OCI-LY1 (cell line): ENCODE measurements around the gene SMPD1.

Experiments
- H2AFZ ChIP-seq: fragments of 200-600 bp; sonication (generic), shearing (Covaris generic); 2 replicates; pipeline ENCODE4 v1.6.0; 2014; ENCODE audit warnings: antibody characterized with exemption, mild to moderate bottlenecking, low read length
- H3F3A ChIP-seq: fragments of 200-600 bp; sonication (generic), shearing (Covaris generic); 2 replicates; pipeline ENCODE4 v1.6.0; 2014; ENCODE audit warnings: mild to moderate bottlenecking, antibody characterized with exemption, low read length, moderate library complexity; ENCODE audit not compliant: insufficient read depth
- H3K27ac ChIP-seq: fragments of 200-600 bp; sonication (generic); 2 replicates; pipeline ENCODE4 v1.5.1; 2014; ENCODE audit warnings: low read length, mixed run types, mild to moderate bottlenecking, low read depth; ENCODE audit not compliant: poor library complexity, severe bottlenecking
- H3K27me3 ChIP-seq: fragments of 200-600 bp; sonication (generic); 2 replicates; pipeline ENCODE4 v1.6.0; 2014; ENCODE audit warnings: antibody characterized with exemption, mild to moderate bottlenecking, low read length, moderate library complexity; ENCODE audit not compliant: insufficient read depth
- H3K36me3 ChIP-seq: fragments of 200-600 bp; sonication (generic); 2 replicates; pipeline ENCODE4 v1.6.1; 2014; ENCODE audit warnings: mild to moderate bottlenecking, antibody characterized with exemption, low read length, moderate library complexity, mixed read lengths; ENCODE audit not compliant: insufficient read depth
- H3K4me1 ChIP-seq: fragments of 200-600 bp; sonication (generic); 2 replicates; pipeline ENCODE4 v1.5.1; 2014; ENCODE audit warnings: mild to moderate bottlenecking, low read length, moderate library complexity; ENCODE audit not compliant: insufficient read depth, severe bottlenecking
- H3K4me2 ChIP-seq: fragments of 200-600 bp; sonication (generic), shearing (Covaris generic); 2 replicates; pipeline ENCODE4 v1.6.1; 2014; ENCODE audit warnings: low read length
- H3K4me3 ChIP-seq: fragments of 200-600 bp; sonication (generic); 2 replicates; pipeline ENCODE4 v1.5.1; 2014; ENCODE audit warnings: low read length, low read depth, mild to moderate bottlenecking, mixed read lengths; ENCODE audit not compliant: poor library complexity, severe bottlenecking
- H3K79me2 ChIP-seq: fragments of 200-600 bp; shearing (Covaris generic); 2 replicates; pipeline ENCODE4 v1.6.1; 2016; ENCODE audit warnings: mixed run types, low read length, mixed read lengths; ENCODE audit not compliant: insufficient read depth
- H3K9ac ChIP-seq: fragments of 200-600 bp; sonication (generic), shearing (Covaris generic); 2 replicates; pipeline ENCODE4 v1.6.1; 2014; ENCODE audit warnings: mild to moderate bottlenecking, low read length, mixed read lengths
- H3K9me2 ChIP-seq: fragments of 200-600 bp; sonication (generic), shearing (Covaris generic); 2 replicates; pipeline ENCODE4 v1.6.1; 2014; ENCODE audit warnings: low read depth, mild to moderate bottlenecking, low read length, mixed read lengths
- H3K9me3 ChIP-seq: fragments of 200-600 bp; shearing (Covaris generic); 2 replicates; pipeline ENCODE4 v1.6.1; 2014; ENCODE audit warnings: low read length, mixed read lengths
- H4K20me1 ChIP-seq: fragments of 200-600 bp; sonication (generic), shearing (Covaris generic); 2 replicates; pipeline ENCODE4 v1.6.0; 2016; ENCODE audit warnings: mild to moderate bottlenecking, low read length; ENCODE audit not compliant: insufficient read depth
- EZH2 ChIP-seq: fragments of 200-600 bp; sonication (generic), shearing (Covaris generic); IDR thresholded peaks from 2 replicates; pipeline ENCODE4 v1.8.0; 2017; ENCODE audit warnings: borderline replicate concordance, mixed run types, mild to moderate bottlenecking, antibody characterized with exemption, low read length, moderate library complexity, mixed read lengths
- TF ChIP-seq, protein P1 (sequence below): fragments of 200-600 bp; sonication (generic), shearing (Covaris generic); IDR thresholded peaks from 2 replicates; pipeline ENCODE4 v1.5.1; 2017; ENCODE audit warnings: mild to moderate bottlenecking, antibody characterized with exemption, low read length, moderate library complexity, mixed read lengths

SMPD1 gene

DNA sequence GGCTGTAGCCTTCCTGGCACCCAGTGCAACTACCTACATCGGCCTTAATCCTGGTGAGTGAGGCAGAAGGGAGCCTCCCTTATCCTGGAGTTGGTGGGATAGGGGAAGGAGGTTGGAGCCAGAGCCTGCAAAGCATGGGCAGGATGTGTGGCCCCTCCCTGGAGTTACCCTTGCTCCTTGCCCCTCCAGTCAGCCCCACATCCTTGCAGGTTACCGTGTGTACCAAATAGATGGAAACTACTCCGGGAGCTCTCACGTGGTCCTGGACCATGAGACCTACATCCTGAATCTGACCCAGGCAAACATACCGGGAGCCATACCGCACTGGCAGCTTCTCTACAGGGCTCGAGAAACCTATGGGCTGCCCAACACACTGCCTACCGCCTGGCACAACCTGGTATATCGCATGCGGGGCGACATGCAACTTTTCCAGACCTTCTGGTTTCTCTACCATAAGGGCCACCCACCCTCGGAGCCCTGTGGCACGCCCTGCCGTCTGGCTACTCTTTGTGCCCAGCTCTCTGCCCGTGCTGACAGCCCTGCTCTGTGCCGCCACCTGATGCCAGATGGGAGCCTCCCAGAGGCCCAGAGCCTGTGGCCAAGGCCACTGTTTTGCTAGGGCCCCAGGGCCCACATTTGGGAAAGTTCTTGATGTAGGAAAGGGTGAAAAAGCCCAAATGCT is 3.9 kb downstream of the SMPD1 start:
- no peaks in the 10 kb centered on the region for H3K27me3 ChIP-seq
- no peaks in the 10 kb centered on the region for H3K36me3 ChIP-seq
- H3K4me3 ChIP-seq = no peak overlapping the region
- H3K9me2 ChIP-seq = no peaks in the 10 kb centered on the region
- no peaks in the 10 kb centered on the region for H3K79me2 ChIP-seq
- H3F3A ChIP-seq = no peaks in the 10 kb centered on the region
- H2AFZ ChIP-seq = no peak overlapping the region
- no peaks in the 10 kb centered on the region for H4K20me1 ChIP-seq
- no peak overlapping the region for H3K27ac ChIP-seq
- no peak overlapping the region for H3K4me2 ChIP-seq
- H3K9ac ChIP-seq = no peak overlapping the region
- no peaks in the 10 kb centered on the region for H3K9me3 ChIP-seq
- TF ChIP-seq, protein P1, sequence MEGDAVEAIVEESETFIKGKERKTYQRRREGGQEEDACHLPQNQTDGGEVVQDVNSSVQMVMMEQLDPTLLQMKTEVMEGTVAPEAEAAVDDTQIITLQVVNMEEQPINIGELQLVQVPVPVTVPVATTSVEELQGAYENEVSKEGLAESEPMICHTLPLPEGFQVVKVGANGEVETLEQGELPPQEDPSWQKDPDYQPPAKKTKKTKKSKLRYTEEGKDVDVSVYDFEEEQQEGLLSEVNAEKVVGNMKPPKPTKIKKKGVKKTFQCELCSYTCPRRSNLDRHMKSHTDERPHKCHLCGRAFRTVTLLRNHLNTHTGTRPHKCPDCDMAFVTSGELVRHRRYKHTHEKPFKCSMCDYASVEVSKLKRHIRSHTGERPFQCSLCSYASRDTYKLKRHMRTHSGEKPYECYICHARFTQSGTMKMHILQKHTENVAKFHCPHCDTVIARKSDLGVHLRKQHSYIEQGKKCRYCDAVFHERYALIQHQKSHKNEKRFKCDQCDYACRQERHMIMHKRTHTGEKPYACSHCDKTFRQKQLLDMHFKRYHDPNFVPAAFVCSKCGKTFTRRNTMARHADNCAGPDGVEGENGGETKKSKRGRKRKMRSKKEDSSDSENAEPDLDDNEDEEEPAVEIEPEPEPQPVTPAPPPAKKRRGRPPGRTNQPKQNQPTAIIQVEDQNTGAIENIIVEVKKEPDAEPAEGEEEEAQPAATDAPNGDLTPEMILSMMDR = no peak
- no peak for TF ChIP-seq EZH2
- peaks cover 14% of the 10 kb centered on the region for H3K4me1 ChIP-seq

- H3K4me3 ChIP-seq = no peak overlapping the region
- no peaks in the 10 kb centered on the region for H4K20me1 ChIP-seq
- no peaks in the 10 kb centered on the region for H3K9me2 ChIP-seq
- TF ChIP-seq, protein P1 = no peak
- TF ChIP-seq EZH2 = no peak
- no peak overlapping the region for H3K9ac ChIP-seq
- no peaks in the 10 kb centered on the region for H3K9me3 ChIP-seq
- H3K36me3 ChIP-seq = no peaks in the 10 kb centered on the region
- no peaks in the 10 kb centered on the region for H3K27me3 ChIP-seq
- no peak overlapping the region for H3K4me2 ChIP-seq
- H2AFZ ChIP-seq = no peak overlapping the region
- no peaks in the 10 kb centered on the region for H3F3A ChIP-seq
- peaks cover 7% of the 10 kb centered on the region for H3K4me1 ChIP-seq
- H3K79me2 ChIP-seq = no peaks in the 10 kb centered on the region
- H3K27ac ChIP-seq = no peak overlapping the region
Measured at GRCh38 chr11:6395470-6396060, 5.3 kb downstream of the SMPD1 start.

DNA sequence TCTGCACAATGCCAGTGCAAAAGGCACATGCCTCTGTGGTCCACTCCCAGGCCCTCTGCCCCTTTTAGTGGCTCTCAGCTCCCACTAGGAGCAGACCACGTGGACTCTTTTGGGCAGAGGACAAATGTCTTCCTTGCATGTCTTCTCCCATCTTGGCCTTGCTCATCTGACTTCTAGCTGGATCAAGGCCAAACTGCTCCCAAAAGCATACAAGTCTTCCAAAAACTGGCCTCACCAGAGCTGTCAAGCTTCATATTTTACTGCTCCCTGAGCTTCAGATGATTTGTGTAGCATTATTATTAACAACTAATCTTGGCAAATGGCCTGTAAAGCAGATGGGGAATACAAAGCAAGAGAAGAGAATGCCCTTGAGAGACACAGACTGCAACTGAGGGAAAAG is 6.9 kb downstream of the SMPD1 start:
- Histone ChIP-seq H3K4me3 (no peak overlapping the region), H3K27ac (no peak overlapping the region), H3K79me2 (no peaks in the 10 kb centered on the region), H4K20me1 (no peaks in the 10 kb centered on the region), H2AFZ (no peak overlapping the region), H3K4me1 (peaks cover 4% of the 10 kb centered on the region), H3K9me3 (no peaks in the 10 kb centered on the region), H3K9ac (no peak overlapping the region), H3K36me3 (no peaks in the 10 kb centered on the region), H3K27me3 (no peaks in the 10 kb centered on the region), H3K4me2 (no peak overlapping the region), H3K9me2 (no peaks in the 10 kb centered on the region), H3F3A (no peaks in the 10 kb centered on the region)
- no peak for TF ChIP-seq EZH2
- TF ChIP-seq, protein P1 = no peak
